ENCODE measurements around the gene CLEC18B. TPM values are rescaled to one million over a fixed set of nuclear protein-coding genes. Genes with fewer than 3 reads are reported as not detected.

Gene CLEC18B
- polyA plus RNA-seq, 1 donor (not counting 4 experiments of a cell fraction or from before 2014, with no cell fraction given): 0.46 TPM

GRCh38 chr16:74455213-74455612, 33.9 kb upstream of the CLEC18B start:
- DNase-seq (ENCODE audit: low read depth, low spot score) (peak; percentile 21), FAIRE-seq (peak; percentile 23)
- Histone ChIP-seq H3K27me3 (ENCODE audit: control insufficient read depth, extremely low read depth, insufficient read depth, low read length) (no peaks in the 10 kb centered on the region), H2AFZ (ENCODE audit: control insufficient read depth, low read length) (no peak overlapping the region), H3K79me2 (ENCODE audit: control insufficient read depth, insufficient read depth, low read length) (no peaks in the 10 kb centered on the region), H3K9me1 (ENCODE audit: control insufficient read depth, extremely low read depth, insufficient read depth, low read length) (peaks cover 5% of the 10 kb centered on the region), H3K4me2 (ENCODE audit: control insufficient read depth, extremely low read depth, insufficient read depth, low read depth, low read length) (peak overlapping the region; percentile 4), H3K27ac (ENCODE audit: control insufficient read depth, insufficient read depth, low read length) (peak overlapping the region; percentile 70), H3K36me3 (ENCODE audit: control insufficient read depth in 2 of 2, extremely low read depth in 1 of 2, insufficient read depth in 2 of 2, low read length in 2 of 2) (peaks cover 18 to 36% of the 10 kb centered on the region in 2 experiments), H3K4me3 (ENCODE audit: control insufficient read depth in 2 of 3, extremely low read depth in 1 of 3, insufficient read depth in 2 of 3, low read depth in 1 of 3, low read length in 3 of 3) (no peak overlapping the region), H4K20me1 (ENCODE audit: control insufficient read depth, extremely low read depth, insufficient read depth, low read length) (no peaks in the 10 kb centered on the region), H3K9me3 (ENCODE audit: control insufficient read depth, low read depth, low read length) (no peaks in the 10 kb centered on the region), H3K9ac (ENCODE audit: control insufficient read depth, extremely low read depth, insufficient read depth, low read length) (no peak overlapping the region), H3K4me1 (ENCODE audit: control insufficient read depth, extremely low read depth, insufficient read depth, low read length) (peaks cover 26% of the 10 kb centered on the region)
- TF ChIP-seq CTCF (optimal IDR thresholded peaks at IDR 0.05 in 1 of 3, IDR thresholded peaks at IDR 0.05 in 1 of 3, conservative IDR thresholded peaks at IDR 0.05 in 1 of 3; ENCODE audit: extremely low read depth in 1 of 3, insufficient read depth in 2 of 3, low read length in 3 of 3) (no peak), EZH2 (IDR thresholded peaks at IDR 0.05; ENCODE audit: low read length) (no peak)
- dilution Hi-C loops (cut with MboI; ENCODE audit: extremely low pct_ligation_motif_present, low sequenced_read_pairs): no loop called here

- no peak for FAIRE-seq
- no peak for TF ChIP-seq CTCF (optimal IDR thresholded peaks at IDR 0.05 in 1 of 3, IDR thresholded peaks at IDR 0.05 in 1 of 3, conservative IDR thresholded peaks at IDR 0.05 in 1 of 3; ENCODE audit: extremely low read depth in 1 of 3, insufficient read depth in 2 of 3, low read length in 3 of 3)
- TF ChIP-seq EZH2 (IDR thresholded peaks at IDR 0.05; ENCODE audit: low read length): no peak
Measured at GRCh38 chr16:74451951-74452758, 30.9 kb upstream of the CLEC18B start.

More at GRCh38 chr16:74451951-74452758, 30.9 kb upstream of the CLEC18B start:
- Histone ChIP-seq H2AFZ (ENCODE audit: control insufficient read depth, low read length) (no peak overlapping the region), H3K9me3 (ENCODE audit: control insufficient read depth, low read depth, low read length) (no peaks in the 10 kb centered on the region), H3K27me3 (ENCODE audit: control insufficient read depth, extremely low read depth, insufficient read depth, low read length) (no peaks in the 10 kb centered on the region), H3K27ac (ENCODE audit: control insufficient read depth, insufficient read depth, low read length) (no peak overlapping the region), H3K36me3 (ENCODE audit: control insufficient read depth in 2 of 2, extremely low read depth in 1 of 2, insufficient read depth in 2 of 2, low read length in 2 of 2) (peaks cover 17 to 33% of the 10 kb centered on the region in 2 experiments), H3K79me2 (ENCODE audit: control insufficient read depth, insufficient read depth, low read length) (no peaks in the 10 kb centered on the region), H3K4me3 (ENCODE audit: control insufficient read depth in 2 of 3, extremely low read depth in 1 of 3, insufficient read depth in 2 of 3, low read depth in 1 of 3, low read length in 3 of 3) (no peak overlapping the region), H3K4me2 (ENCODE audit: control insufficient read depth, extremely low read depth, insufficient read depth, low read depth, low read length) (no peak overlapping the region), H3K9ac (ENCODE audit: control insufficient read depth, extremely low read depth, insufficient read depth, low read length) (no peak overlapping the region), H4K20me1 (ENCODE audit: control insufficient read depth, extremely low read depth, insufficient read depth, low read length) (no peaks in the 10 kb centered on the region), H3K9me1 (ENCODE audit: control insufficient read depth, extremely low read depth, insufficient read depth, low read length) (no peaks in the 10 kb centered on the region), H3K4me1 (ENCODE audit: control insufficient read depth, extremely low read depth, insufficient read depth, low read length) (peaks cover 57% of the 10 kb centered on the region)
- DNase-seq (ENCODE audit: low read depth, low spot score): no peak
- dilution Hi-C loops (cut with MboI; ENCODE audit: extremely low pct_ligation_motif_present, low sequenced_read_pairs): no loop called here

Measured in keratinocyte (primary cell).